Endothelial cell of umbilical vein (primary cell): ENCODE data around the gene IGFBP7.

ENCODE experiments used
- EZH2 ChIP-seq: IDR thresholded peaks from 2 replicates; pipeline ENCODE4 v1.6.1; 2012; ENCODE audit warnings: borderline replicate concordance, low read depth, mild to moderate bottlenecking, moderate library complexity, low read length, inconsistent platforms; ENCODE audit not compliant: severe bottlenecking
- TF ChIP-seq, protein P1 (sequence below), 2 donors: IDR thresholded peaks; 1 replicate in 1 of 2; 2 replicates in 1 of 2; pipeline ENCODE4 v1.5.1; 2011; ENCODE audit warnings: low read length in 2 of 2, mild to moderate bottlenecking in 2 of 2, moderate library complexity in 2 of 2, control low read depth in 1 of 2, inconsistent platforms in 1 of 2, low read depth in 1 of 2; ENCODE audit not compliant: insufficient read depth in 1 of 2; ENCODE audit errors: extremely low read depth in 1 of 2

GRCh38 chr4:57139783-57140182 is 29.6 kb upstream of the IGFBP7 start:
- TF ChIP-seq, protein P1, sequence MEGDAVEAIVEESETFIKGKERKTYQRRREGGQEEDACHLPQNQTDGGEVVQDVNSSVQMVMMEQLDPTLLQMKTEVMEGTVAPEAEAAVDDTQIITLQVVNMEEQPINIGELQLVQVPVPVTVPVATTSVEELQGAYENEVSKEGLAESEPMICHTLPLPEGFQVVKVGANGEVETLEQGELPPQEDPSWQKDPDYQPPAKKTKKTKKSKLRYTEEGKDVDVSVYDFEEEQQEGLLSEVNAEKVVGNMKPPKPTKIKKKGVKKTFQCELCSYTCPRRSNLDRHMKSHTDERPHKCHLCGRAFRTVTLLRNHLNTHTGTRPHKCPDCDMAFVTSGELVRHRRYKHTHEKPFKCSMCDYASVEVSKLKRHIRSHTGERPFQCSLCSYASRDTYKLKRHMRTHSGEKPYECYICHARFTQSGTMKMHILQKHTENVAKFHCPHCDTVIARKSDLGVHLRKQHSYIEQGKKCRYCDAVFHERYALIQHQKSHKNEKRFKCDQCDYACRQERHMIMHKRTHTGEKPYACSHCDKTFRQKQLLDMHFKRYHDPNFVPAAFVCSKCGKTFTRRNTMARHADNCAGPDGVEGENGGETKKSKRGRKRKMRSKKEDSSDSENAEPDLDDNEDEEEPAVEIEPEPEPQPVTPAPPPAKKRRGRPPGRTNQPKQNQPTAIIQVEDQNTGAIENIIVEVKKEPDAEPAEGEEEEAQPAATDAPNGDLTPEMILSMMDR (IDR thresholded peaks at IDR 0.05; ENCODE audit: extremely low read depth in 1 of 2, insufficient read depth in 1 of 2, low read depth in 1 of 2, low read length in 2 of 2): no peak
- TF ChIP-seq EZH2: no peak
